NCI-H2107 treated with DMSO at 0.1 percent for 48 hours (cell line): ENCODE results near the gene LONP1.
"Not testable (repeated sequence)": the region's sequence is repeated elsewhere in the genome, so short reads cannot be mapped to it uniquely, and the experiment has no call there.

Source experiments
- DNase-seq: peaks from one replicate; lab custom pipeline; 2025; ENCODE audit not compliant: unreplicated experiment; lab: John Stamatoyannopoulos, UW

Gene LONP1

GRCh38 chr19:5694167-5694955, 25.6 kb downstream of the LONP1 start:
- no peak for DNase-seq

DNA sequence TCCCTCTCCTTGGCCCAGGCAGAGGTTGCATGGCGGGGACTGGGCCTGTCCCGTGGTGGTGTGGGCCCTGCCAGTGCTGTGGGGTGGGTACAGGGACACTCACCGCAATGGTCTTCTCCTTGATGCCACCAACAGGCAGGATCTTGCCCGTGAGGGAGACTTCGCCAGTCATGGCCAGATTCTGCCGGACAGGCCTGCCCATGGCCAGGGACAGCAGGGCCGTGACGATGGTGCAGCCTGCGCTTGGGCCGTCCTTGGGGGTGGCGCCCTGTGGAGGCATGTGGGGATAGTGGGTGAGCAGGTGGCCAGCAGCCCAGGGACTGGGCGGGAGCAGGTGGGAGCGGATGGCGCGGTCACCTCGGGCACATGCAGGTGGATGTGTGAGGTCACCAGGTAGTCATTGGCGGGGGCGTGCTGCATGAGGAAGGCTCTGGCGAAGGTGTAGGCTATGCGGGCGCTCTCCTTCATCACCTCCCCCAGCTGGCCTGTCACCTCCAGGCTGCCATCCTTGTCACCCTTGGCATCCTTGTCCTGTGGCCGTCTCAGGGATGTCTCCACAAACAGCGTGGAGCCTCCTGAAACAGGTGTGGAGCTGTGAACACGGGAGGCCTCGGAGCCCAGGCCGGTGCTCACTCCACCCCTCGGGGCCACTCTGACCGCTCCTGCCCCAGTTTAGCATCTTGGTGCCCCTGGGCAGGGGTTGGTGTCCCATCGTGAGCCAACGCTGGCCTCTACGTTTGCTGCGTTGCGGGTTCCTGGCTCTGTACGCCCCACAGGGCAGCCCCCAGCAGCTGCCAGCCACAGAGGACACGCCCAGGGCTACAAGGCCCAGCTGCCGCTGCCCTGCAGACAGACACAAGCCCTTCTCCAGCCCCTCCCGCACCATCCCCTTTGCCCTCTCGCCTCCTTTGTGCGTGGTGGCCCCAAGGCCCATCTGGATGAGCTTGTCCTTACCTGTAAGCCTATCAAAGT, 26.5 kb downstream of the LONP1 start:
- no peak for DNase-seq

GRCh38 chr19:5692723-5693194, 27.2 kb downstream of the LONP1 start:
- no peak for DNase-seq

DNA sequence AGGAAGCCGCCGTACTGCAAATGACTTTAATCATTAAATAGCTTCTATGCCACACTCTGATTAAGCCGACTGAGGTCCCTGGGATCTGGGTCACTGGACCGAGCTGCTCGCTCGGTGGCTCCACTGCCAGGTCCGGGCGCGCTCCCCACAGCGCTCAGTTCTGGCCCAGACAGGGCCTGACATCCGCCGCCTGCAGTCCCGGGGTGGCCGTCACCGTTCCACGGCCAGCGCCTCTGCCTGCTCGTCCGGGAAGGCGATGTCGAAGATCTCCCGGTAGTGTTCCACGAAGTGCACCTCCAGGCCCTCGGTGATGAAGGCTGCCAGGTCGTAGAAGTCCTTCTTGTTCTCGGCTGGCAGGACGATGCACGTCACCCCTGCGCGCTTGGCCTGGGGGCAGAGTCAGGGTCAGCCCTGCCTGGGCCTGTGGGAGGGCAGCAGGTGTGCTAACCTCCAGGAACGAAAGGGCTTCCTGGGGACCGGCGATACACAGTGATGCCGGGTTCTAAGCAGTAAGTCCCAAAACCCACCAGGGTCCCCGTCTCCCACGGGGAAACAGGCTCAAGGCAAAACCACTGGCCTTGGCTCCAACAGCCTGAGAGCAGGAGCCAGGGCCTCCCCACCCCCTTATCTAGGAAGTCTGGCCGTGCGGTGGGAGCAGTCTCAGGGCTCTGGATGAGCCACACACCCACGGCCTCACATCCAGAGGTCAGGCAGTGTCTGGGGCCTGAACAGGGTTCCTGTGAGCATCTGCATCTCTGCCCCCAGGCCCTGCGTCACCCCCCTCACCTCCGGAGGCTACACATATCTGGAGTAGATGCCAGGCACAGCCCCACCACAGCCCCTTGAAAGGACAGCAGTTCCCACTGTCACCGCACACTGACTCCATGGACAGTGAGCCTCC, 27.9 kb downstream of the LONP1 start:
- DNase-seq = no peak

DNA sequence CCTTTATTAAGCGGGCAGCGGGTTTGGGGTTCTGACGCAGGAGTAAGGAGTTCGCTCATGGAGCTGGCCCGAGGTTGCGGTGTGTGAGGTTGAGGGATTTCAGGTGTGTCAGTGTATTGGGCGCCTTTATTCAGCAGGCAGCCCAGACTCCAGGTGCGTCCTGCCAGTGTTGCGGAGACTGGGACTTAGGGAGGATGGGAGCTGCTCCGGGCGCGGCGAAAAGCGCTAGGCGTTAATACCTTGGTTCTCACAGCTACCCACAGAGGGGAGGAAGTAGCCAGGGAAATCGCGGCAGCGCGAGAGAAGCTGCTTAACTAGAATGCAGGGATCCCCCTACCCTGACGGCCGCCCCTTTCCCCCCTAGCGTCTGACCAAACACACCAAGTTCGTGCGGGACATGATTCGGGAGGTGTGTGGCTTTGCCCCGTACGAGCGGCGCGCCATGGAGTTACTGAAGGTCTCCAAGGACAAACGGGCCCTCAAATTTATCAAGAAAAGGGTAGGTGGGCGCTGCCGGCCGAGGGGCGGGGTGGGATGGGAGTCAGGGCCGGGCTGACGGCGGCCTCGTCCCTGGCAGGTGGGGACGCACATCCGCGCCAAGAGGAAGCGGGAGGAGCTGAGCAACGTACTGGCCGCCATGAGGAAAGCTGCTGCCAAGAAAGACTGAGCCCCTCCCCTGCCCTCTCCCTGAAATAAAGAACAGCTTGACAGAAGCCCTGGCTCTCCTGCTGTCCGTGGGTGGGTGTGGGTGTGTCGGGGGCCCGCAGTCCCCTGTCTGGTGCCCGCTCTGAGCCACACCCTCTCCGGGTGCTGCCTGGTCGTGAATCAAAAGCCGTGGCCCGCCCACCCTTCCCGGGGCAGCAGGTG, 28.8 kb downstream of the LONP1 start:
- DNase-seq = no peak

DNA sequence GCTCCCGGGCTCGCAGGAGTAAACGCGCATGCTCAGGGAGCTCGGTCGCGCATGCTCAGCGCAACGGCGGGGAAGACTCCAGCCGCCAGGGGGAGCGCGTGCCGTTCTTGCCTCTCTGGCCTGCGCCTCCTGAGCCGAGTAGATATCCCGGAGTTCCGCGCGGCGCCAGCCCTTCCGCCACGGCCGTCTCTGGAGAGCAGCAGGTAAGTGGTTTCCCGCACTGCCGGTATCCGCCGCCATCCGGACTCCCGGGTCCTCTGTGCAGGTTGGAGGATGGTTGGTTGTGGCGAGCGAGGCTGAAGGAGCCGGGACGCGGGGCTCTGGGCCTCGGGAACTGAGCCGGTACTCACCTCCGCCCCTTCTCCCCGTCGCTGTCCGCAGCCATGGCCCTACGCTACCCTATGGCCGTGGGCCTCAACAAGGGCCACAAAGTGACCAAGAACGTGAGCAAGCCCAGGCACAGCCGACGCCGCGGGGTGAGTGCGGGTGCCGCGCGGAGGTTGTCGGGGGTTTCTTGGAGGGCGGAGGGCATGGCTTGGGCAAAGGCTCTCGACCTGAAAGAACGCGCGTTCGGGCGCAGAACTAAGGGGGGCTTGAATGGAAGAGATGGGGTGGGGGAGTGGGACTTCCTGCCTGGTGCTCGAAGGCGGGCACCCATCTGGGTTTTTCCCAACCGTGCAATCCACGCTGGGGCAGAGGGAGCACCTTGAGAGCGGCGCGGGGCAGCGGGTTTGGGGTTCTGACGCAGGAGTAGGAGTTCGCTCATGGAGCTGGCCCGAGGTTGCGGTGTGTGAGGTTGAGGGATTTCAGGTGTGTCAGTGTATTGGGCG, 29.6 kb downstream of the LONP1 start, which contains the start of gene RPL36:
Gene RPL36 (plus strand): TSS at position 171 of the 830 bp plus-strand sequence. CDS start 213 bp downstream, at position 384.
- peak; percentile 89 for DNase-seq

GRCh38 chr19:5688262-5688881, 31.6 kb downstream of the LONP1 start:
- DNase-seq = not testable (repeated sequence)

GRCh38 chr19:5687360-5688198, 32.4 kb downstream of the LONP1 start:
- DNase-seq = no peak

- peak; percentile 32 for DNase-seq
These were observed 33.1 kb downstream of the LONP1 start for GRCh38 chr19:5686647-5687359.

DNA sequence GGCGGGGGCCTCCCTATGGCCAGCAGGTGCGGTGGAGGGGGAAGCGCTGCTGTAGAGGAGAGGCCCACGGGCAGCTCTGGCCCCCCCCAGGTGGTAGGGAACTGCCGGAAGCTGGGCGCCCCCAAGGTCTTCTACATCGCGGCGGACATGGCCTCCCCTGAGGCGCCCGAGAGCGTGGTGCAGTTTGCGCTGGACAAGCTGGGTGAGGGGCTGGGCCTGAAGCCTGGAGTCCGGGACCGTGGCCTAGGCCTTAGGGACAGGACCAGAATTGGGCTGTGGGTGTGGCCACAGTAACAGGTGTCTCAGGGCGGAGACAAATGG, 33.7 kb downstream of the LONP1 start:
- no peak for DNase-seq

- DNase-seq = no peak
These were observed 35.1 kb downstream of the LONP1 start for GRCh38 chr19:5684694-5685430.

GRCh38 chr19:5683177-5683886, 36.6 kb downstream of the LONP1 start:
- DNase-seq = no peak

- DNase-seq = no peak
These were observed 37.9 kb downstream of the LONP1 start for GRCh38 chr19:5682107-5682482.

DNA sequence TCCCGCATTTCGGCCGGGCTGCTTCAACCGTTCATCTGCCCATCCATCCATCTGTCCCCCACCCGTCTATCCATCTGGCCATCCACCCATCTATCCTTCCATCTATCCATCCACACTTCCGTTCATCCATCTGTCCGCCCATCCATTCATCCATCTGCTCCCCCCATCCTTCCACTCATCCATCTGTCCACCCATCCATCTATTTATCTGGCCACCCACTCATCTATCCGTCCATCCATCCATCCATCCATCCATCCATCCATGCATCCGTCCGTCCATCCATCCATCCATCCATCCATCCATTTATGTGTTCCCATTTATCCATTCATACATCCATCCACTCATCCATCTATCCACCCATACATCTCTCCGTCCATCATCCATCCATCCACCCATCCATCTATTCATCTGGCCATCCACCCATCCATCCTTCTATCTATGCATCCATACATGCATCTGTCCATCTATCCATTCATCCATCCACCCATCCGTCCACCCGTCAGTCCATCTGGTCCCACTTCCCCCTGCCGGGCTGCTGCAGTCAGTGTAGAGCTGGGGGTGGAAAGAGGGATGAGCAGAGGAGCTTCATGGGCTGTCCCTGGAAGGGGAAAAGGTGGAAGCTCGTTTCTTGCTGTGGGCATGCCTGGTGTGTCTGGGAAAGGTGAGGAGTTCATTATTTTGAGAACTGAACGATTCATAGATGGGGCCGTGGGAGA, 38.4 kb downstream of the LONP1 start:
- no peak for DNase-seq
